GM18868 (cell line): ENCODE measurements around the gene IQSEC3.
"Not testable (repeated sequence)": the region's sequence is repeated elsewhere in the genome, so short reads cannot be mapped to it uniquely, and the experiment has no call there.

Experiments
- ATAC-seq: cut with Tn5 transposase; IDR thresholded peaks from one replicate; pipeline ENCODE4 v1.9.1; 2021; ENCODE audit warnings: mild to moderate bottlenecking, moderate library complexity; ENCODE audit not compliant: unreplicated experiment

The IQSEC3 gene

DNA sequence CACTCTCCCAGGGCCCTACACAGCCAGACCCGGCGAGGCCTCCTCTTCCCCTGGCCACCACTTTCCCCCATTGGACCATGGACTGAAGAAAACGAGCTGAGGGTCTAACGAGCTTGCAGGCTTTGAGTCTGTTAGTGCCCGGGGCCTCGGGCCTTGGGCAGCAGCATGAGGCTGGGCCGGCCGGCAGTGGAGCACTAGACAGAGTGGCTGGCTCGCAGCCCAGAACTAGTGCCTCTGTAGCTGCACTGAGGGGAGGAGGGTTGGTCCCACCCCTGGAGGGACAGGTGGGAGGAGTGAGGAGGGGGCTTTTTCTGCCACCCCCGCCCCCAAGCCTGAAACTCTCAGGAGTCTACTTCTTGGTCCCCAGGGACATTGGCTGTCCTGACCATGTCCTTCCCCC, 108.7 kb downstream of the IQSEC3 start:
- ATAC-seq: no peak

GRCh38 chr12:175759-176158, 109.2 kb downstream of the IQSEC3 start:
- ATAC-seq: no peak

DNA sequence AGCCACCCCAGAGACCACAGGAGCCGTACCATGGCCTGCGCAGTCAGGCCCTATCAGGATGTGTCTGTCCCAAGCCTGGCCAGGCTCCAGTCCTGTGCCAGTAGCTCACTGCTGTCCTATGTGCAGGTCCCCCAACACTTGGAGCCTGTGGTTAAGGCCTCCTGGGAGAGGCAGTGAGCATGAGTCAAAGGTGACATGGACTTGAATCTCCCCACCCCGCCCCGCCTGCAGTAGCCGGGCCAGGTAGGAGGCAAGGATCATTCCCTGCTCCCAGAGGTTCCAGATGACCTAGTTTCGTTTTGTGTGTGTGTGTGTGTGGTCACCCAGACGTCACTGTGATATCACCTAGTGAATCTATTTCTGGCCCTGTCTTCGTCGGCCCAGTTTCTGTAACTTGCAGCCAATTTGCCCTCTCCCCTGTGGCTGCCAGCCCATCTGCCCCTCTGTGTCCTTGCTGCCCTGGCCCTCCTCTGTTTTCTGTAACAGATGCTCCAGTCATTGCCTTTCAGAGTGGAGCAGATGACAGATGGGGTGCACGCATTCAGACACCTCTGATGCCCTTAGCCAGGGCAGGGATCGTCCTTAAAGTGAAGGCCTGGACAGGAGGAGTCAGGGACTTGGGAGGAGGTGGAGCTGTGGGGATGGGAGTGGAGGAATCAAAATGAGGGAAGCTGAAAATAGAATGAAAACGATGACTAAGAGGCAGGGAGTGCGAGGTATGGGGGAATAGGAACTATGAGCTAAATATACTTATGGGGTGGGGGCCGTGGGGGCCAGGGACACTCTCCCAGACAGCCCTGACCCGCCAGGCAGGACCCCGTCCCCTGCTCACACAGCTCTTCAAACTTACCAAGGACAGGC, 110.0 kb downstream of the IQSEC3 start:
- ATAC-seq: no peak

- no peak for ATAC-seq
Observed at GRCh38 chr12:177336-177979, 110.9 kb downstream of the IQSEC3 start.

DNA sequence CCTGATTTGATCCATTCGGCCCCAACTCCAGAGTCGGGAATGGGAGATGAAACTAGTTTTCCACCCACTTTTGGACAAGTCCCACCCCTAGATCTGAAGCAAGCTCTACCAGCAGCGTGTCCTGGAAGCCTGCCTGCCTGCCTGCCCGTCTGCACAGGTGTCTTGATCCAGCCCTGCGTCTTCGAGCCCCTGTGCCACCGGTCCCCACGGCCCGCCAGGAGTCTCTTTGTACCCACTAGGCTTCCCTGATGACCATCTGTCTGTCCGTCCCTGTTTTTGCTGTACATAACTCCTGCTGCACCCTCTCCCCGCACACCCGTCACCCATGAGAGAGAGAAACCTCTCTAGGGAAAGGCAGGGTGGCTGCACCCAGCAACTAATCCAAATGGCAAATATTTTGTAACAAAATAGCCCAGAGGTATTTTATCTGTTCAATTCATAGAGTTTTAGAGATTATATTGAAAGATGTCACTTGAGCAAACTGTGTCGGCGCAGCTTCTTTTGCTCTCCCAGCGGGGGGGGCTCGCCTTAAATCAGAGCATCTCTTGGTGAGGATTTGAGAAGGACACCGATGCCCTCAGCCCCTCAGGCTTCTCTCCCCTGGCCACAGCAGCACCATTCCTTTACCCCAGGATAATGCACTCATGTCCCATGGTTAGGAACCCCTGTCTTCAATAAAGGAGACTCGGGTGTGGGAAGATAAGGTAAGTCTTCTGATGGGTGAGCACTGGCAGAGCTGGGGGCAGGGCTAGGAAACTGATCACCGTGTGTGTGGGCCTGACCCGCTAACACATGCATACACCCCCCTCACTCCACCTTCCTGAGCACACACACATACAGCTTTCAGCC, 111.6 kb downstream of the IQSEC3 start:
- no peak for ATAC-seq

GRCh38 chr12:178829-179109, 112.2 kb downstream of the IQSEC3 start:
- no peak for ATAC-seq

DNA sequence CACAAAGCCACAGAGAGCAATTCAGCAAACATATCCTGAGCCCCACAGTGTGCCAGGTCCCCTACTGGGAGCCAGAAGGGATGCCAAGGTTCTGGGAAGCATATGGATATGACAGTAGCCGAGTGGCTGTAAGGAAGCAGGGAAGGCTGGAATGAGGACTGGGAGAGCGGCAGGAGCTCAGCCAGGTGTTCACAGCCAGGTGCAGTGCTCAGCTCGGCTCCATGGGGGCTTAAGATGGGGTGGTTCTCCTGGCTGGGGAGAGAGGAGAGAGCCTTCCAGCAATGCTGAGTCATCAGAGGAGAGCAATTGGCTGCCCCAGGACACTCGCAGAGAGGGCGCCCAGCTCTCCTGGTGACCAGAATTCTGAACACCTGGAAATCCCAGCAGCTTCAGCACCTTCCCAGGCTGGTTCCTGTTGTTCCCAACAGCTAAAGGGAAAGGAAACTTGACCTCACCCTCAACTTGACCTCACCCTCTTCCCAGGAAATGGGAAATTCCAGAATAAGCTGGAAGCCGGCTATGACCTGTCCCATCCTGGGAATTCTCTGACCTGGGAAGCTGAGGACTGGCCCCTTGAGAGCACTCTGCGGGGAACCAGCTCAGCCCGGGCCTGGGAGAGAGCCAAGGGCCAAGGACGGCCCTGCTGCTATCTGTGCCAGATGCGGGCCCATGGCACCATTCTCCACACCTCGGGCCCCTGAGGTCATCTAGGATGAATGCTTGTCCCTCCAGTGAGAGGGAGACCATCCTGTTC, 112.7 kb downstream of the IQSEC3 start:
- no peak for ATAC-seq

DNA sequence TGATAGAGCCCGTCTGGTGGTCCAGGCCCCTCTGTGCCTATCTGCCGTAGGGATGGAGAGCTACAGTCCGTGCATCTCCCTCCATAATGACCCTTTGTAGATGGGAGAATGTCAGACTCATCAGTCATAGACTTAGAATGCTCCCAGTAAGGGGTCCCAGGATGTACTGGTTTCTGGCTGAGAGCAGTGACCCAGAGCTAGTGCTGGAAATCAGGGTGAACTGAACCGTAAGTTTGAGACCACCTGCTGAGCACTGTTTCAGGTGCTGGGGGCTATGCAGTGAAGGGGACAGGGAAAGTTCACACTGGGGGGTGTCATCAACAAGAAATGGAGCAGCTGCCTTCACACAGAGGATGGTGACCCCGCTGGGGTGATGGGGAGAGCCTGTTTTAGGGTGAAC, 113.3 kb downstream of the IQSEC3 start:
- no peak for ATAC-seq

GRCh38 chr12:180445-180844, 113.9 kb downstream of the IQSEC3 start:
- no peak for ATAC-seq

- no peak for ATAC-seq
Observed at GRCh38 chr12:181921-182320, 115.4 kb downstream of the IQSEC3 start.

GRCh38 chr12:182381-182892, 115.9 kb downstream of the IQSEC3 start:
- ATAC-seq: no peak

DNA sequence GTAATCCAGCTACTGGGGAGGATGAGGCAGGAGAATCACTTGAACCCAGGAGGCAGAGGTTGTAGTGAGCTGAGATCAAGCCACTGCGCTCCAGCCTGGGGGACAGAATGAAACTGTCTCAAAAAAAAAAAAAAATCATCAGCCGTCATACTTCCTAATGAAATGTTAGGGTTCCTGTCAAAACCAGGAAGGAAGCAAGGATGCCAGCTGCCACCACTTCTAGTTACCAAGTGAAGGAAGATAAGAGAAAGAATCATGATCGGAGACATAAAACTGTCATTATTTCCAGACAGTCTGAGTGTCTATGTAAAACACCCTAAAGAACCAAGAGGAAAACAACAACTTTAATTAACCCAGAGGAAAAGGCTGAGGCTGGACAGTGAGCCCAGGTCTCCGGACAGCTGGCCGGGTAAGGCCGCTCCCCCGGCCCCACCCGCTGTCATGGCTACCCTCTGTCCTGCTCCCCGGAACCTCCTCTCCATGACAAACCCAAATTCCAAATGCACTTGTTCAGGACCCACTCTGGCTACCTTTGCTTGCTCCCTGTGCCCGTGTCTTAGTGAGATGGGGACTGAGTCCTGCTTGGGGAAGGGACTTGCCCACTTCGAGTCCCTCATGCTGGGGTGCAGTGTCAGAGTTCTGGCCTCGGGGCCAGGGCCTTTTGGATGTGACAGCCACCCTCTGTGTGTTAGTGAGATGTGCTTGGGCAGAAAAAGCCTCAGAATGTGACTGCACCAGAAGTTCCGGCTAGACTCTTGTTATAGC, 118.4 kb downstream of the IQSEC3 start:
- ATAC-seq: no peak

DNA sequence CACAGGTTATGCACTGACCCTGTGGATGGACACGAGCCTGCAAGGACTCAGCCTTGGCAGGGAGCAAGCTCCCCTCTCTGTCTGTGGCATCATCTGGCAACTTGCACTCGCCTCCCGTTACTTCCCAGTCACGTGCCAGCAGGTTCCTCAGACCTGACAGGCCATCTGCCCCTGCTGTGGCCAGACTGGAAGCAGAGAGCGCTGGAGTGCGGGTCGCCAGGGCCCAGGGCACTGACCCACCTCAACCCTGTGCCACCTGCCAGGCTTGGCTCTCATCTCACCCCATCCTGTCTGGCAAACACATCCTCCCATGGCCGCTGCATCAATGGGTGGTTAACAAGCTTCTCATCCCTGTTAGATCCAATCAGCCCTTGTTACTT, 119.0 kb downstream of the IQSEC3 start:
- ATAC-seq: no peak

DNA sequence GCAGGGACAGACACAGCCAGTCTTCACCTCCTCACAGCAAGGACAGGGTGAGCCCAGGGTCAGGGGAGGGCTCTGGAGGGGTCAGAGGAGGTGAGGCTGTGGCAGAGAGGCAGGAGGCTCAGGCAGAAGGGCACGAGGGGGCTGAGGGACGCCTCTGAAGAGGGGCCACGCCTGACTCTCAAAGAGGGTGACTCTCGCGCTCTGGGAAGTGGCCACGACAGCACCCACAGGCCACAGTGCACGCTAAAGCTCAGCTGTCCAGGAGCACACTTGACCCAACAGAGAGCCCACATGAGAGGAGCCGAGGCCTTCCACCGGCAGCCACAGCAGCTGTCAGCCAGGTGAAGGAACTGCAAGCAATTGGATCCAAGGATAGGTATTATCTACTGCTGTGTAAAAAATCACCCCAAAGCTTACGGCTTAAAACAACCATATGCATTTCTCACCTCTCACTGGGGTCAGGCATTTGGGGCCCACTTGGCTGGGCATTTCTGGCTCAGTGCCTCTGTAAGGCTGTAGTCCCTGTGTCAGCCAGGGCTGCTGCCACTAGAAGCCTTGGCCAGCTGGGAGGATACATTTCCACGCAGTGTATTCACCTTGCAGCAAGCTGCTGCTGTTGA, 119.5 kb downstream of the IQSEC3 start:
- no peak for ATAC-seq

GRCh38 chr12:187986-188909, 121.7 kb downstream of the IQSEC3 start:
- not testable (repeated sequence) for ATAC-seq

GRCh38 chr12:188910-189621, 122.5 kb downstream of the IQSEC3 start:
- ATAC-seq: no peak

- no peak for ATAC-seq
Observed at GRCh38 chr12:189622-189962, 123.0 kb downstream of the IQSEC3 start.

- ATAC-seq: no peak
Observed at GRCh38 chr12:190881-191280, 124.3 kb downstream of the IQSEC3 start.
